ENCODE measurements around the gene UGT8. TPM values are rescaled to one million over a fixed set of nuclear protein-coding genes. Genes with fewer than 3 reads are reported as not detected.

Gene UGT8
- total RNA-seq, 1 donor from 2014 or later: 6.4 TPM

DNA sequence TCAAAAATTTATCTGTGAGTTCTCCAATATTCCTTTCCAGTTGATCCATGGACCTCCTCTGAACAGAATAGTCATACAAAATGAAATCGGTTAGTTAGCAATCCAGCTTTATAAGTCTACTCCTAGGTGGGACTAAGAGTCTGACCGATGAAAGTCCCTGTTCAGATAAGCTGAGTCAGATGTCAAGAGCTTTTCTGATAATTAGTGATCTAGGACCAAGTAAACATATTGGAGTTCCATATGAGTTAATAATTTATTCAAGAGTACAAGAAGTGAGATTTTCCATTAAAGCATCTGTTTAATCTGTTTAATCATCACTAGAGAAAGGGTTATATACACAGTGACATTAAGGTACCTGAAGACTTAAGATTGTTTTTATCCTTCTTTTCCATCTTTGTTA lies 74.7 kb downstream of the UGT8 start:
- Histone ChIP-seq H3K27me3 (ENCODE audit: insufficient read depth, low read length) (no peaks in the 10 kb centered on the region), H3K4me3 (ENCODE audit: insufficient read depth, low read depth, low read length) (no peak overlapping the region), H3K9ac (ENCODE audit: low read length) (no peak overlapping the region), H3K27ac (ENCODE audit: low read depth, low read length) (no peak overlapping the region), H3K4me2 (ENCODE audit: low read length) (no peak overlapping the region), H3K79me2 (ENCODE audit: insufficient read depth, low read length) (no peaks in the 10 kb centered on the region), H3K36me3 (ENCODE audit: insufficient read depth, low read length) (no peaks in the 10 kb centered on the region), H3K4me1 (ENCODE audit: insufficient read depth, low read length) (no peaks in the 10 kb centered on the region), H2AFZ (ENCODE audit: low read depth, low read length) (no peak overlapping the region), H3K9me3 (ENCODE audit: insufficient read depth, low read depth, low read length) (no peaks in the 10 kb centered on the region), H4K20me1 (ENCODE audit: insufficient read depth, low read length) (no peaks in the 10 kb centered on the region)
- no peak overlapping the region for H3K27ac Mint-ChIP-seq (ENCODE audit: unreplicated experiment)
- H3K4me3 Mint-ChIP-seq (ENCODE audit: unreplicated experiment): no peak overlapping the region
- TF ChIP-seq, protein P1, sequence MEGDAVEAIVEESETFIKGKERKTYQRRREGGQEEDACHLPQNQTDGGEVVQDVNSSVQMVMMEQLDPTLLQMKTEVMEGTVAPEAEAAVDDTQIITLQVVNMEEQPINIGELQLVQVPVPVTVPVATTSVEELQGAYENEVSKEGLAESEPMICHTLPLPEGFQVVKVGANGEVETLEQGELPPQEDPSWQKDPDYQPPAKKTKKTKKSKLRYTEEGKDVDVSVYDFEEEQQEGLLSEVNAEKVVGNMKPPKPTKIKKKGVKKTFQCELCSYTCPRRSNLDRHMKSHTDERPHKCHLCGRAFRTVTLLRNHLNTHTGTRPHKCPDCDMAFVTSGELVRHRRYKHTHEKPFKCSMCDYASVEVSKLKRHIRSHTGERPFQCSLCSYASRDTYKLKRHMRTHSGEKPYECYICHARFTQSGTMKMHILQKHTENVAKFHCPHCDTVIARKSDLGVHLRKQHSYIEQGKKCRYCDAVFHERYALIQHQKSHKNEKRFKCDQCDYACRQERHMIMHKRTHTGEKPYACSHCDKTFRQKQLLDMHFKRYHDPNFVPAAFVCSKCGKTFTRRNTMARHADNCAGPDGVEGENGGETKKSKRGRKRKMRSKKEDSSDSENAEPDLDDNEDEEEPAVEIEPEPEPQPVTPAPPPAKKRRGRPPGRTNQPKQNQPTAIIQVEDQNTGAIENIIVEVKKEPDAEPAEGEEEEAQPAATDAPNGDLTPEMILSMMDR (IDR thresholded peaks at IDR 0.05; ENCODE audit: insufficient read depth, low read depth, low read length): no peak
- TF ChIP-seq EZH2 (IDR thresholded peaks at IDR 0.05; ENCODE audit: insufficient read depth, low read length): no peak
- FAIRE-seq: no peak
- H3K36me3 Mint-ChIP-seq (ENCODE audit: low read depth, unreplicated experiment): no peaks in the 10 kb centered on the region
- H3K9me3 Mint-ChIP-seq (ENCODE audit: unreplicated experiment): no peaks in the 10 kb centered on the region
- no peak for DNase-seq (ENCODE audit: low read depth)
- no peaks in the 10 kb centered on the region for H3K4me1 Mint-ChIP-seq (ENCODE audit: low read depth, unreplicated experiment)
- no peaks in the 10 kb centered on the region for H3K27me3 Mint-ChIP-seq (ENCODE audit: low read depth, unreplicated experiment)

DNA sequence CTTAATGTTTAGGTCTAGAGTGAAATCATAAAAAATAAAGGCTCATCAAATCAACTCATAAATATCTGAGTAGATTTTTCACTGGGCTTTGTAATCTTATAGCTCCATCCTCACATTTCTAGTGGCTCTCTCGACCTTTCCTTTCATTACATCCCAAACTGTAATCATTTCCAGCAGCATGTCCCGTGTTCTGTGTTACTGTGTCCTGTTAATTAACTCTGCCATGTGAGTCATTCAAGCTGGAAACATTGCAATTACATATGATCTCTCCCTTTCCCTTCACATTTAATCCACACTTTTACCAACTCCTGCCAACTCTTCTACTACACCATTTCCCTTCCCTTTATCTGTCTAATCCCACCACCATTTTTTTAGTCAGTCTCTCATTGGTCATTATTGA lies 75.5 kb downstream of the UGT8 start:
- Mint-ChIP-seq H3K4me1 (ENCODE audit: low read depth, unreplicated experiment) (no peaks in the 10 kb centered on the region), H3K4me3 (ENCODE audit: unreplicated experiment) (no peak overlapping the region), H3K9me3 (ENCODE audit: unreplicated experiment) (no peaks in the 10 kb centered on the region), H3K27ac (ENCODE audit: unreplicated experiment) (no peak overlapping the region), H3K36me3 (ENCODE audit: low read depth, unreplicated experiment) (no peaks in the 10 kb centered on the region), H3K27me3 (ENCODE audit: low read depth, unreplicated experiment) (no peaks in the 10 kb centered on the region)
- TF ChIP-seq, protein P1 (IDR thresholded peaks at IDR 0.05; ENCODE audit: insufficient read depth, low read depth, low read length): no peak
- no peak for TF ChIP-seq EZH2 (IDR thresholded peaks at IDR 0.05; ENCODE audit: insufficient read depth, low read length)
- Histone ChIP-seq H3K4me1 (ENCODE audit: insufficient read depth, low read length) (no peaks in the 10 kb centered on the region), H3K4me3 (ENCODE audit: insufficient read depth, low read depth, low read length) (no peak overlapping the region), H3K79me2 (ENCODE audit: insufficient read depth, low read length) (no peaks in the 10 kb centered on the region), H4K20me1 (ENCODE audit: insufficient read depth, low read length) (no peaks in the 10 kb centered on the region), H2AFZ (ENCODE audit: low read depth, low read length) (no peak overlapping the region), H3K36me3 (ENCODE audit: insufficient read depth, low read length) (no peaks in the 10 kb centered on the region), H3K27me3 (ENCODE audit: insufficient read depth, low read length) (no peaks in the 10 kb centered on the region), H3K9me3 (ENCODE audit: insufficient read depth, low read depth, low read length) (no peaks in the 10 kb centered on the region), H3K9ac (ENCODE audit: low read length) (no peak overlapping the region), H3K4me2 (ENCODE audit: low read length) (no peak overlapping the region), H3K27ac (ENCODE audit: low read depth, low read length) (no peak overlapping the region)
- FAIRE-seq: no peak
- DNase-seq (ENCODE audit: low read depth): no peak

DNA sequence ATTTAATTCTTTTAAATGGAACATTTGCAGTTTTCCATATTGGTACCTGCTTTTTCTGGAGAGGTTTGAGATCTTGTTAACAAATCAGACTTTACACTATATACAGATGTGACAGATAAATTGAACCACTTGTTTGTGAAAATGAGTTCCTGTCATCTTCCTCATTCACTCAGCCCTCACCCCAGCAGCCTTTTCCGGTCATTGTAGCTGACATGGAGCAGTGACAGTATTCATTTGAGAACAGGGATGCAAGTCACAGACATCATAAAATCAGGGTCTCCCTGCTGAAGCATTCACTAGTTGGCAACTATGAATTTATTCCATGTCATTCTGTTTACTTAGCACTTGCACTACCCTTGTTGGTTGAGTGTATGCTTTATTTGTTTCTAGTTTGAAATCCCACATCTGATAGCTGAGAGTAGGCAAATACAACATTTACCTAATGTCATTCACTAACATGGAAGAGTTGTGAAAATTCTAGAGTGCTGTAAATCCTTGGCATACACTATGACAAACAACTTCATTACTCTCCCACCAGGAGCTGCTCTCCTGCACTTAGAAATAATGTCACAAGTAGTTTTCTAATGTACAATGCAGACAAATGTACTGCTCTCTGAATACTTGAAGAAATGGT lies 78.9 kb downstream of the UGT8 start:
- no peak overlapping the region for H3K27ac ChIP-seq (ENCODE audit: low read depth, low read length)
- Mint-ChIP-seq H3K27me3 (ENCODE audit: low read depth, unreplicated experiment) (no peaks in the 10 kb centered on the region), H3K36me3 (ENCODE audit: low read depth, unreplicated experiment) (no peaks in the 10 kb centered on the region), H3K9me3 (ENCODE audit: unreplicated experiment) (no peaks in the 10 kb centered on the region), H3K27ac (ENCODE audit: unreplicated experiment) (no peak overlapping the region), H3K4me3 (ENCODE audit: unreplicated experiment) (no peak overlapping the region), H3K4me1 (ENCODE audit: low read depth, unreplicated experiment) (no peaks in the 10 kb centered on the region)
- H3K4me1 ChIP-seq (ENCODE audit: insufficient read depth, low read length): no peaks in the 10 kb centered on the region
- H4K20me1 ChIP-seq (ENCODE audit: insufficient read depth, low read length): no peaks in the 10 kb centered on the region
- no peak for TF ChIP-seq EZH2 (IDR thresholded peaks at IDR 0.05; ENCODE audit: insufficient read depth, low read length)
- TF ChIP-seq, protein P1 (IDR thresholded peaks at IDR 0.05; ENCODE audit: insufficient read depth, low read depth, low read length): no peak
- no peak overlapping the region for H3K4me3 ChIP-seq (ENCODE audit: insufficient read depth, low read depth, low read length)
- FAIRE-seq: no peak
- H3K36me3 ChIP-seq (ENCODE audit: insufficient read depth, low read length): no peaks in the 10 kb centered on the region
- no peaks in the 10 kb centered on the region for H3K27me3 ChIP-seq (ENCODE audit: insufficient read depth, low read length)
- H3K9ac ChIP-seq (ENCODE audit: low read length): no peak overlapping the region
- H3K79me2 ChIP-seq (ENCODE audit: insufficient read depth, low read length): no peaks in the 10 kb centered on the region
- DNase-seq (ENCODE audit: low read depth): no peak
- H3K9me3 ChIP-seq (ENCODE audit: insufficient read depth, low read depth, low read length): no peaks in the 10 kb centered on the region
- no peak overlapping the region for H2AFZ ChIP-seq (ENCODE audit: low read depth, low read length)
- H3K4me2 ChIP-seq (ENCODE audit: low read length): no peak overlapping the region

Measured in astrocyte (in vitro differentiated cells and primary cell).